Thyroid gland (tissue), 4 donors: Measurements from ENCODE around the gene LRCH2. TPM values are rescaled to one million over a fixed set of nuclear protein-coding genes. Genes with fewer than 3 reads are reported as not detected.

Experiments
- DNase-seq, 2 donors: peaks; one replicate each; pipeline ENCODE4 v3.0.0-alpha.2; 2019
- H3K27ac ChIP-seq, 3 donors: fragments of 200-600 bp; sonication (generic); 1 replicate in 2 of 3; 2 replicates in 1 of 3; pipeline ENCODE4 v1.5.1; 2016 to 2019; ENCODE audit warnings: mild to moderate bottlenecking in 1 of 3, moderate library complexity in 1 of 3
- H3K27me3 ChIP-seq: fragments of 200-600 bp; sonication (generic); one replicate; pipeline ENCODE4 v1.5.1; 2019
- H3K36me3 ChIP-seq, 2 donors: fragments of 200-600 bp; sonication (generic); one replicate each; pipeline ENCODE4 v1.5.1; 2016 to 2019
- H3K4me1 ChIP-seq, 2 donors: fragments of 200-600 bp; sonication (generic); one replicate each; pipeline ENCODE4 v1.5.1; 2017 to 2019
- H3K4me3 ChIP-seq, 3 donors: fragments of 200-600 bp; sonication (generic); replicated peaks in 1 of 3; 1 replicate in 2 of 3; 2 replicates in 1 of 3; pipeline ENCODE4 v1.5.1; 2016; ENCODE audit warnings: mild to moderate bottlenecking in 1 of 3
- H3K9me3 ChIP-seq: fragments of 200-600 bp; sonication (generic); one replicate; pipeline ENCODE4 v1.5.1; 2017
- POLR2A ChIP-seq, 2 donors: fragments of 450-650 bp; IDR thresholded peaks; one replicate each; pipeline ENCODE4 v1.6.1; 2017; ENCODE audit warnings: antibody characterized with exemption in 2 of 2, mild to moderate bottlenecking in 2 of 2, moderate library complexity in 1 of 2
- WGBS, 2 donors: methylation state at CpG; one replicate each; pipeline ENCODE4 v1.1.5; 2017; 5-methylcytosine and 5-hydroxymethylcytosine counted together
- intact Hi-C: fragments of 100-400 bp; cut with DNase I; formaldehyde crosslinking; loops from one replicate; pipeline ENCODE4 v1.15.1; 2023
- total RNA-seq, 4 donors: library from RNA; depleted of rRNA; stranded (reverse); fragments of >200 nt; gene quantifications; one replicate each; pipeline ENCODE4 v1.2.3, GENCODE V29; 2016
- TF ChIP-seq, protein P1 (sequence below), 6 experiments: fragments of 200-600 bp in 3 of 6; fragments of 450-650 bp in 3 of 6; sonication (generic) in 3 of 6; IDR thresholded peaks; one replicate each; pipeline ENCODE4 v1.5.1; 2016 to 2019; ENCODE audit warnings: antibody characterized with exemption in 6 of 6, mild to moderate bottlenecking in 2 of 6, inconsistent platforms in 1 of 6, moderate library complexity in 1 of 6

Gene LRCH2
- total RNA-seq, 4 donors from 2014 or later: 4.6 to 10.2 (median 5.6) TPM

DNA sequence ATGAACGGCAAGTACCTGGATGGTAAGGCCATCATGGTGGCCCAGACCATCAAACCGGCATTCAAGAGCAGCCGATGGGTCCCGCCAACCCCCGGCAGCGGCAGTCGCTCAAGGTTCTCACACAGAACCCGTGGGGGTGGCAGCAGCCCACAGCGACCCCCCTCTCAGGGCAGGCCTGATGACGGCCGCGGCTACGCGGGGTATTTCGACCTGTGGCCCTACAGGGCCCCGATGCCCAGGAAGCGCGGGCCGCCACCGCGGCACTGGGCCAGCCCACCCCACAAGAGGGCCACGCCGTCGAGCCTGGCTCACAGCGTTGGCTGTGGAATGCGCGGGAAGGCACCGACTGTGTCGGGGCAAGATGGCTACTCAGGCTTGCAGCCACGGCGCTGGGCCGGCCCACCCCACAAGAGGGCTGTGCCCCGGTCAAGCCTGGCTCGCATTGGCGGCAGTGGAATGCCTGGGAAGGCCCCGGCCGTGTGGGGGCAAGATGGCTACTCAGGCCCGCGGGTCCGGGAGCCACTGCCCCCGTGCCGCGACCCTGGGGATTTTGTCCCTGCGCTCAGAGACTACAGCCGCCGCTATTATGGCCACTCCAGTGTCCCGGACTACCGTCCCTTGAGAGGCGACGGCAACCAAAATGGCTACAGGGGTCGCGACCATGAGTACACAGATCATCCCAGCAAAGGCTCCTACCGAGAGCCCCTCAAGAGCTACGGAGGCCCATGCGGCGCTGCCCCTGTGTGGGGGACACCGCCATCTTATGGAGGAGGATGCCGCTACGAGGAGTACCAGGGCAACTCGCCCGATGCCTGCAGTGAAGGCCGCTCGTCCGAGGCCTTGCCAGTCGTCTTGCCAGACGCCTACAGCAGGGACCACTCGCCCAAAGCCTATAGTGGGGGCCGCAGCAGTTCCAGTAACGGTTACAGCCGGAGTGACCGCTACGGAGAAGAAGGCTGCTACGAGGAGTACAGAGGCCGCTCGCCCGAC, 44.0 kb downstream of the LRCH2 start:
- no peaks in the 10 kb centered on the region for H3K27me3 ChIP-seq
- intact Hi-C loops: no loop called here
- no peak overlapping the region for H3K4me3 ChIP-seq
- no peak for TF ChIP-seq POLR2A (IDR thresholded peaks at IDR 0.05)
- TF ChIP-seq, protein P1, sequence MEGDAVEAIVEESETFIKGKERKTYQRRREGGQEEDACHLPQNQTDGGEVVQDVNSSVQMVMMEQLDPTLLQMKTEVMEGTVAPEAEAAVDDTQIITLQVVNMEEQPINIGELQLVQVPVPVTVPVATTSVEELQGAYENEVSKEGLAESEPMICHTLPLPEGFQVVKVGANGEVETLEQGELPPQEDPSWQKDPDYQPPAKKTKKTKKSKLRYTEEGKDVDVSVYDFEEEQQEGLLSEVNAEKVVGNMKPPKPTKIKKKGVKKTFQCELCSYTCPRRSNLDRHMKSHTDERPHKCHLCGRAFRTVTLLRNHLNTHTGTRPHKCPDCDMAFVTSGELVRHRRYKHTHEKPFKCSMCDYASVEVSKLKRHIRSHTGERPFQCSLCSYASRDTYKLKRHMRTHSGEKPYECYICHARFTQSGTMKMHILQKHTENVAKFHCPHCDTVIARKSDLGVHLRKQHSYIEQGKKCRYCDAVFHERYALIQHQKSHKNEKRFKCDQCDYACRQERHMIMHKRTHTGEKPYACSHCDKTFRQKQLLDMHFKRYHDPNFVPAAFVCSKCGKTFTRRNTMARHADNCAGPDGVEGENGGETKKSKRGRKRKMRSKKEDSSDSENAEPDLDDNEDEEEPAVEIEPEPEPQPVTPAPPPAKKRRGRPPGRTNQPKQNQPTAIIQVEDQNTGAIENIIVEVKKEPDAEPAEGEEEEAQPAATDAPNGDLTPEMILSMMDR (IDR thresholded peaks at IDR 0.05): no peak
- no peaks in the 10 kb centered on the region for H3K36me3 ChIP-seq
- DNase-seq: no peak
- no peak overlapping the region for H3K27ac ChIP-seq
- 98 to 99% methylated on average over 21 to 22 of the region's 76 CpGs for WGBS, 2 donors
- no peaks in the 10 kb centered on the region for H3K4me1 ChIP-seq
- no peaks in the 10 kb centered on the region for H3K9me3 ChIP-seq

DNA sequence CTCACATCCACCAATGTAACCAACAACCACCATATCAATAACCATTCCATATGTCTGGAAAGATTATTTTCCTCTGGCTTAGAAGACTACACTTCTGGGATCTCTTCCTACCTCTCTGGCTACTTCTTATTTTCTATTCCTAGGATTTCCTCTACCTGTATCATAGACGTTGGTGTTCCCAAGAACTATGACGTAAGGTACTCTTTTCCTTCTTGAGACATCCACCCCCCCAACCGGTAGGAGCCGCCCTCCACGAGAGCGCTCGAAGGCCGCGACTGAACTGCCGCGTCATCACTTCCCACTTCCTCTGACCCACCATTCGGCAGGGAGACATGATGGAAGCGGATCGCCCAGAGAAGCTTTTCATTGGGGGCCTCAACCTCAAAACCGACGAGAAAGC, 44.8 kb downstream of the LRCH2 start, which contains the start of gene RBMXL3:
Gene RBMXL3, plus strand, starts transcription at position 301 of the 400 bp plus-strand sequence. Its CDS starts 32 bp downstream, at position 333.
- no peaks in the 10 kb centered on the region for H3K9me3 ChIP-seq
- no peak for DNase-seq
- 98 to 99% methylated on average over 16 of the region's 16 CpGs for WGBS, 2 donors
- no peaks in the 10 kb centered on the region for H3K27me3 ChIP-seq
- no peak within 1 kb of the TSS for H3K27ac ChIP-seq
- intact Hi-C loops: no loop called here
- no peaks in the 10 kb centered on the region for H3K36me3 ChIP-seq
- H3K4me1 ChIP-seq: no peaks in the 10 kb centered on the region
- TF ChIP-seq POLR2A (IDR thresholded peaks at IDR 0.05): no peak
- TF ChIP-seq, protein P1 (IDR thresholded peaks at IDR 0.05): no peak
- H3K4me3 ChIP-seq: no peak within 1 kb of the TSS

DNA sequence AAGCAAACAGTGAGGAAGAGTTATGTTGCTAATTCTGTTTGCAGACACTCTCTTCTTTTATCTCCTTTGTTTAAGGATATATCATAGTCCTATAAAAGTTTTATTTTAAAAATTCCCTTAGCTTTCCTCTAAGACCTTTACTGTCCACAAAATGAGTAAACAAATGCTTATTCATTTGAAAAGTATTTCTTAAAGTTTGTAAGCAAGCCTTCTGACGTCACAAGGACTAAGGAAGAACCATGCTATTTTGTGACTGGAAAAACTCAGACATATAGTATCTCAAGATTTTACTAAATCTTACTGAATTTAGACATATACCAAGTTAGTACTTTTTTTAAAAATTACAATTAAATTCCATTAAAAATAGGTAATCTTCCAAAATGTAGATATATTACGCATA, 49.9 kb downstream of the LRCH2 start:
- TF ChIP-seq, protein P1 (IDR thresholded peaks at IDR 0.05): no peak
- no peak for TF ChIP-seq POLR2A (IDR thresholded peaks at IDR 0.05)
- no peak overlapping the region for H3K27ac ChIP-seq
- no peak overlapping the region for H3K4me3 ChIP-seq
- no peaks in the 10 kb centered on the region for H3K9me3 ChIP-seq
- intact Hi-C loops: no loop called here
- no peaks in the 10 kb centered on the region for H3K4me1 ChIP-seq
- no peaks in the 10 kb centered on the region for H3K36me3 ChIP-seq
- no peak for DNase-seq
- WGBS, 2 donors: 94% methylated on average over 2 of the region's 2 CpGs
- H3K27me3 ChIP-seq: no peaks in the 10 kb centered on the region

DNA sequence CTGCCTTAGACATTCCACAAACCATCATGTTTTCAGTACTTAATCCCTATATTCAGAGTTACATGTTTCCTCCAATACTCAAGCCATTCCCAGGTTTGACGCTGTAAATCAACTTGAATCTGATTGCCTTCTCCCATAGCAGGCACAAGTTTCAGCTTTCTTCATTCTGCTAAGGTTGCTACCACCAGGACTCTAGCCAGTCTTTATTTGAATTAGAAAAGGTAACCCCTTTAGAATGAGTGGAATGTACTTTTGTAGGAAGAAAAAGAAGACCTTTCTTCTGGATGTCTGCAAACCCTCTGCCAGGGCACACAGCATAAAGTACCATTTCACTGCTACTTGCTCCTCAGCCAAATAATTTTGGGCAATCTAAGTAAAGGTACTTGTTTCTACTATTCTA, 55.4 kb downstream of the LRCH2 start:
- no peaks in the 10 kb centered on the region for H3K27me3 ChIP-seq

More for the DNA sequence above, 55.4 kb downstream of the LRCH2 start:
- no peaks in the 10 kb centered on the region for H3K36me3 ChIP-seq
- TF ChIP-seq, protein P1 (IDR thresholded peaks at IDR 0.05): no peak
- no peak for TF ChIP-seq POLR2A (IDR thresholded peaks at IDR 0.05)
- H3K4me1 ChIP-seq: no peaks in the 10 kb centered on the region
- H3K9me3 ChIP-seq: no peaks in the 10 kb centered on the region
- intact Hi-C loops: no loop called here
- 77 to 83% methylated on average over 1 of the region's 1 CpG for WGBS, 2 donors
- H3K27ac ChIP-seq: no peak overlapping the region
- DNase-seq: no peak
- H3K4me3 ChIP-seq: no peak overlapping the region
